ENCODE measurements around the gene ERCC6L.

The ERCC6L gene

DNA sequence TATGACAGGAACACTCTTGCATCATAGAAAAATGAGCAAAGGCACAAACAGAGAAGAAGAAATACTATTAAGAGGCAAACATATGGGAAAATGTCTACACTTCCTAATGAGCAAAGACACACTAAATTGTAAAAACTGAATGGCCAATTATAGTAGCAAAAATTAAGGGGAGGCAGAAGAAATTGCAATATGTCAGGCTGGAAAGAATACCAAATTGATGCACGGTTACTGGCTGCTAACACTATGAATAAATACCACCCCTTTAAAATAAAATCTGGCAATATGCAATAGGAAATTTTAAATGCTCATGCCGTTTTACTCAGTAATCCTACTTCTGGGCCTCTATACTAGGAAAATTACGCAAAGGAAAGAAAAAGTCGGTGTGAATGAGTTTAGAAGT, 73.3 kb downstream of the ERCC6L start:
- DNase-seq: no peak

DNA sequence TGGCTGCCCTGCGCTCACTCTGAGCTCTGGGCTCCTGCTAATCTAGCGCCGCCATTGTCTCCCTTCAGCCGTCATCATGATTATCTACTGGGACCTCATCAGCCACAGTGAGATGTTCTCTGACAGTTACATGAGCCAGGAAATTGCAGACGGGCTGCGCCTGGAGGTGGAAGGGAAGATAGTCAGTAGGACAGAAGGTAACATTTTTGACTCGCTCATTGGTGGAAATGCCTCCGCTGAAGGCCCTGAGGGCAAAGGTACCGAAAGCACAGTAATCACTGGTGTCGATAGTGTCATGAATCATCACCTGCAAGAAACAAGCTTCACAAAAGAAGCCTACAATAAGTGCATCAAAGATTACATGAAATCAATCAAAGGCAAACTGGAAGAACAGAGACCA, 79.1 kb downstream of the ERCC6L start:
- DNase-seq: no peak

DNA sequence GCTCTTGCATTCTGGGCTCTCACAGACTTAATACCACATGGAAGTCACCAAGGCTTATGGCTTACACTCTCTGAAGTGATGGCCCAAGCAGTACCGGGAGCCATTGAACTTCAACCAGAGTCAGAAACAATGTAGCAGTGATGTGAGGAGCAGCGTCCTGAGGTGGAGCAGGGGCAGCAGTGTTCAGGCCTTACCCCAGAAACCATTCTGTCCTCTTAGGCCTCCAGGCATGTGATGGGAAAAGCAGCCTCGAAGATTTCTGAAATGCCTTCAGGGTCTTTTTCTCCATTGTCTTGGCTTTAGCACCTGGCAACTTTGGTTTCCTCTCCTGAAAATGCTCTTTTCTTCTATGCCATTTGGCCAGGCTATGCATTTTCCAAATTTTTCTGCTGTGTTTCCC, 80.1 kb downstream of the ERCC6L start:
- DNase-seq: no peak
